ENCODE results near the gene LYSET. TPM values are rescaled to one million over a fixed set of nuclear protein-coding genes. Genes with fewer than 3 reads are reported as not detected.
"Not testable (repeated sequence)": the region's sequence is repeated elsewhere in the genome, so short reads cannot be mapped to it uniquely, and the experiment has no call there.

The LYSET gene
- polyA plus RNA-seq, 1 experiment, result 6.8 TPM

DNA sequence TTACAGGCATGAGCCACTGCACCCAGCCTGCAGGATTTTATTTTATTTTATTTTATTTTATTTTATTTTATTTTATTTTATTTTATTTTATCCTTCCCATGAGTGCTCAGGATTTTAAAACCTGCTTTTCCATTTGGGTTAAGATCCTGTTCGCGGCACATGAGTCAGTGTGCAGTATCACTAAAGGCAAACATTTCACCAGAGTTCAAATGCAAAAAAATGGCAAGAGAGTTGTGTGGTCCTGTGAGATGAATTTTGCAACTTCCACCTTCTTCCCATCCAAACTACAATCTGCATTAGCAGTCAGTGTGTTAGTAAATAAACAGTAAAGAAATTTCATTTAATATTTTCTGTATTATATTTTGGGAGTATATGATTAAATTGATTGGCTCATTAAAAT, 29.4 kb upstream of the LYSET start:
- Histone ChIP-seq H3K4me3 (ENCODE audit: low read depth, low read length) (no peak overlapping the region), H3K27me3 (ENCODE audit: control insufficient read depth, insufficient read depth, low read length) (no peaks in the 10 kb centered on the region; the same call in 1 of the 2 replicates), H3K36me3 (ENCODE audit: control insufficient read depth, insufficient read depth, low read length) (no peaks in the 10 kb centered on the region)
- DNase-seq (ENCODE audit: low read depth), result no peak
- TF ChIP-seq, protein P1, sequence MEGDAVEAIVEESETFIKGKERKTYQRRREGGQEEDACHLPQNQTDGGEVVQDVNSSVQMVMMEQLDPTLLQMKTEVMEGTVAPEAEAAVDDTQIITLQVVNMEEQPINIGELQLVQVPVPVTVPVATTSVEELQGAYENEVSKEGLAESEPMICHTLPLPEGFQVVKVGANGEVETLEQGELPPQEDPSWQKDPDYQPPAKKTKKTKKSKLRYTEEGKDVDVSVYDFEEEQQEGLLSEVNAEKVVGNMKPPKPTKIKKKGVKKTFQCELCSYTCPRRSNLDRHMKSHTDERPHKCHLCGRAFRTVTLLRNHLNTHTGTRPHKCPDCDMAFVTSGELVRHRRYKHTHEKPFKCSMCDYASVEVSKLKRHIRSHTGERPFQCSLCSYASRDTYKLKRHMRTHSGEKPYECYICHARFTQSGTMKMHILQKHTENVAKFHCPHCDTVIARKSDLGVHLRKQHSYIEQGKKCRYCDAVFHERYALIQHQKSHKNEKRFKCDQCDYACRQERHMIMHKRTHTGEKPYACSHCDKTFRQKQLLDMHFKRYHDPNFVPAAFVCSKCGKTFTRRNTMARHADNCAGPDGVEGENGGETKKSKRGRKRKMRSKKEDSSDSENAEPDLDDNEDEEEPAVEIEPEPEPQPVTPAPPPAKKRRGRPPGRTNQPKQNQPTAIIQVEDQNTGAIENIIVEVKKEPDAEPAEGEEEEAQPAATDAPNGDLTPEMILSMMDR (IDR thresholded peaks at IDR 0.05; ENCODE audit: insufficient read depth, low read depth, low read length), result no peak
- CTCF ChIA-PET, result interaction anchor here (1.2 kb wide), 1 partner anchor 168 kb away, joined by 3 read pairs; no protein-coding TSS in a partner anchor
- POLR2A ChIA-PET, result no interaction called here

DNA sequence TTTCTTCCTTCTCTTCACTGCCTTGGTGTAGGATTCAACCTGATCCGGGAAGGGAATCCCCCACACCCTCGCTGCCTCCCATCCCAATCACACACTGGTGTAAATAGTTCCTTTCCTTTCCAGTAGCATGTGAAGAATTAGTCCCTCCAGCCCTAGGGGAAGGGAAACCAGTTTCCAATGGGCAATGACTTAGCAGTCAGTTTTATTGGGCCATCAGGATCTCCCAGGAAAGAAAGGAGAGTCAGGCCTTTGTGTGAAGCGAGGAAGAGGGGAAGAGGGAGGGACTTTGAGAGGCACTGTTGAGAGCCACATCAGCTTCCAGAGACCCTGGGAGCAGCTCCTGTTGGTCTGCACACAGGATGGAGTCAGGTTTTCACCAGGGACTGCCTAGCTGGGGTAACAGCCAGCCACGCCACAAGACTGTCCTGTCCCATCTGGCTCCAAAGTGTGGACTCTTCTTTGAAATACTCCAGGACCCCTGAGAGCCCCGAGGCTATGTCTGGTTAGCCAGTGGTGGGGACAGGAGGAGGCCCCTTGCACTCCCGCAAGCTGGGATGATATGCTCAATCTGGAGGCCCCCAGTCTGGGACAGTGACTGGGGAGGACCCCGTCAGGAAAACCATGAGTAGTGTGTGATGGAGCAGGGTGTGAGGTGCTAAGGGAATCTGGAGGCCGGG, 28.3 kb upstream of the LYSET start:
- Histone ChIP-seq H3K36me3 (ENCODE audit: control insufficient read depth, insufficient read depth, low read length) (no peaks in the 10 kb centered on the region), H3K27me3 (ENCODE audit: control insufficient read depth, insufficient read depth, low read length) (no peaks in the 10 kb centered on the region), H3K4me3 (ENCODE audit: low read depth, low read length) (no peak overlapping the region)
- TF ChIP-seq, protein P1 (IDR thresholded peaks at IDR 0.05; ENCODE audit: insufficient read depth, low read depth, low read length), result no peak
- ChIA-PET CTCF (interaction anchor here (1.1 to 1.6 kb wide), 2 partner anchors 18 to 22 kb away, joined by 3 to 6 read pairs; no protein-coding TSS in a partner anchor), POLR2A (no interaction called here)
- no peak for DNase-seq (ENCODE audit: low read depth)

DNA sequence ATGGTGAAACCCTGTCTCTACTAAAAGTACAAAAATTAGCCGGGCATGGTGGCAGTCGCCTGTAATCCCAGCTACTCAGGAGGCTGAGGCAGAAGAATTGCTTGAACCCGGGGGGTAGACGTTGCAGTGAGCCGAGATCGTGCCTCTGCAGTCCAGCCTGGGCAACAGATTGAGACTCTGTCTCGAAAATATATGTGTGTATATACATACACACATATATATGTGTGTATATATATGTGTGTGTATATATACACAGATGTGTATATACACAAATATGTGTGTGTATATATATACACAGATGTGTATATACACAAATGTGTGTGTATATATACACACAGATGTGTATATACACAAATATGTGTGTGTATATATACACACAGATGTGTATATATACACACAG, 26.8 kb upstream of the LYSET start:
- CTCF ChIA-PET, result not testable (repeated sequence)

DNA sequence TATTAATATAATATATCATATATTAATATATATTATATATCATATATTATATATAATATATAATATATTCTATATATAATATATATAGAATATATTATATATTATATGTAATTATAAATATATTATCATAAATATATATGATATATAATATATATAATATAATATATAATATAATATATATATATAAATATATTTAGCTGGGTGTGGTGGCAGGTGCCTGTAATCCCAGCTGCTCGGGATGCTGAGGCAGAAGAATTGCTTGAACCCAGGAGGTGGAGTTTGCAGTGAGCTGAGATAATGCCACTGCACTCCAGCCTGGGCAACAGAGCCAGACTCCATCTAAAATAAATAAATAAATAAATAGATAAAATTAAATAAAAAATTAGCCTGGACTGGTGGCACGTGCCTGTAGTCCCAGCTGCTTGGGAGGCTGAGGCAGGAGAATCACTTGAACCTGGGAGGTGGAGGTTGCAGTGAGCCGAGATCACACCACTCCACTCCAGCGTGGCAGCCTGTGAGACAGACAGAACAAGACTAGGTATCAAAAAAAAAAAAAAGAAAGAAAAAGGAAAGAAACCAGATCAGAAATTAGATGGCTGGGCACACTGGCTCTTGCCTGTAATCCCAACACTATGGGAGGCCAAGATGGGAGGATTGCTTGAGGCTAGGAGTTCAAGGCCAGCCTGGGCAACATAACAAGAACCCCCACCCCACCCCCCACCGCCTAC, 25.3 kb upstream of the LYSET start:
- H3K4me3 ChIP-seq (ENCODE audit: low read depth, low read length); DNase-seq (ENCODE audit: low read depth); H3K36me3 ChIP-seq (ENCODE audit: control insufficient read depth, insufficient read depth, low read length); POLR2A ChIA-PET; H3K27me3 ChIP-seq (ENCODE audit: control insufficient read depth, insufficient read depth, low read length): not testable (repeated sequence)
- CTCF ChIA-PET, result interaction anchor here (0.9 to 2.1 kb wide), 5 partner anchors 18 to 213 kb away, joined by 3 to 8 read pairs (median 4); no protein-coding TSS in a partner anchor

More for the DNA sequence above, 26.8 kb upstream of the LYSET start:
- H3K36me3 ChIP-seq (ENCODE audit: control insufficient read depth, insufficient read depth, low read length); POLR2A ChIA-PET; H3K27me3 ChIP-seq (ENCODE audit: control insufficient read depth, insufficient read depth, low read length); H3K4me3 ChIP-seq (ENCODE audit: low read depth, low read length); DNase-seq (ENCODE audit: low read depth): not testable (repeated sequence)

DNA sequence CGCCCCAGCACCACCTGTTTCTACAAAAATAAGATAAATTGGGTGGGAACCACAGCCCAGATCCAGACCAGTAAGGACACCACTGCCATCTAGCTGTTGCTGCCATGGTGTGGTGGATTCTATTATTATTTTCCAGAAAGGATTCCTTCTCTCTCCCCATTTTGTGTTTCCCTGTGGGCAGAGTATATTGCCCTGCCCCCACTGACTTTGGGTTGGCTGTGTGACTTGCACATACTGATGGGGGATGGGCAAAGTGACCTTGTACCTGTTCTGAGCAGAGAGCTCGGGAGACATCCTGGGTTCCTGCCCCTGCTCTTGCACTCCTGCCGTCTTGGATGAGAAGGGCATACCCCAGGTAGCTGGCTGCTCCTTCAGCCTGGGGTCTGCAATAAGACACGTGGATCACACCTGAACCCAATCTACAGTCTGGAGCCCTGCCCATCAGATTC, 24.7 kb upstream of the LYSET start:
- Histone ChIP-seq H3K4me3 (ENCODE audit: low read depth, low read length) (no peak overlapping the region), H3K36me3 (ENCODE audit: control insufficient read depth, insufficient read depth, low read length) (no peaks in the 10 kb centered on the region), H3K27me3 (ENCODE audit: control insufficient read depth, insufficient read depth, low read length) (no peaks in the 10 kb centered on the region)
- TF ChIP-seq, protein P1 (IDR thresholded peaks at IDR 0.05; ENCODE audit: insufficient read depth, low read depth, low read length), result peak; percentile 56
- ChIA-PET POLR2A (no interaction called here), CTCF (interaction anchor here (0.9 to 2.1 kb wide), 6 partner anchors 11 to 214 kb away, joined by 3 to 8 read pairs (median 4); no protein-coding TSS in a partner anchor)
- no peak for DNase-seq (ENCODE audit: low read depth)

DNA sequence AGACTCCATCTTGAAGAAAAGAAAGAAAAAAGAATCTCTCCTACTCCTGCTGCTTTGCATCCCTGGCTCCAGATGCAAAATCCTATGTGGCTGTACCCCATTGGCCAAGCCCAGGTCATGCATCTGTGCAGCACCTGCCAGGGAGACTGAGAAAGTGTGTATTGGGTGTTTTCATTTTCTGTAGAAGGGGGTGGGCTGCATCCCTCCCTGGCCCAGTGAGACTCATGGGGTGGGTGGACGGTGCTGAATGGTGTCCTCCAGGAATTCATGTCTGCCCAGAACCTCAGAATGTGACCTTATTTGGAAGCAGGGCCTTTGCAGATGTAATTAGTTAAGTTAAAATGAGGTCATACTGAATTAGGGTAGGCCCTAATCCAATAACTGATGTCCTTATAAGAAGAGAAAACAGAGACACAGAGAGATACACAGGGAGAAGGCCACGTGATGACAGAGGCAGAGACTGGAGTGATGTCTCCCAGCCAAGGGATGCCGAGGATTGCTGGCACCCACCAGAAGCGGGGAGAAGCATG, 23.6 kb upstream of the LYSET start:
- TF ChIP-seq, protein P1 (IDR thresholded peaks at IDR 0.05; ENCODE audit: insufficient read depth, low read depth, low read length), result no peak
- ChIA-PET CTCF (interaction anchor here (1.0 to 2.1 kb wide), 4 partner anchors 10 to 215 kb away, joined by 3 to 8 read pairs (median 6); no protein-coding TSS in a partner anchor), POLR2A (no interaction called here)
- DNase-seq (ENCODE audit: low read depth), result no peak
- Histone ChIP-seq H3K27me3 (ENCODE audit: control insufficient read depth, insufficient read depth, low read length) (no peaks in the 10 kb centered on the region), H3K4me3 (ENCODE audit: low read depth, low read length) (no peak overlapping the region), H3K36me3 (ENCODE audit: control insufficient read depth, insufficient read depth, low read length) (no peaks in the 10 kb centered on the region)

Measured in BJ (cell line).